GM18508 (cell line): Measurements from ENCODE around the gene NF2.

Experiments
- ATAC-seq: cut with Tn5 transposase; IDR thresholded peaks from one replicate; pipeline ENCODE4 v1.9.1; 2021; ENCODE audit warnings: moderate number of reproducible peaks; ENCODE audit not compliant: insufficient read depth, unreplicated experiment

NF2 gene

GRCh38 chr22:29628996-29629902 lies 25.8 kb downstream of the NF2 start:
- ATAC-seq, result no peak

- ATAC-seq, result no peak
Observed at GRCh38 chr22:29629903-29630516, 26.6 kb downstream of the NF2 start.

- ATAC-seq, result no peak
Observed at GRCh38 chr22:29630987-29631386, 27.6 kb downstream of the NF2 start.

- no peak for ATAC-seq
Observed at GRCh38 chr22:29631725-29632124, 28.3 kb downstream of the NF2 start.

- no peak for ATAC-seq
Observed at GRCh38 chr22:29632672-29633071, 29.2 kb downstream of the NF2 start.

GRCh38 chr22:29633514-29634312 lies 30.3 kb downstream of the NF2 start:
- no peak for ATAC-seq

- ATAC-seq, result no peak
Observed at GRCh38 chr22:29634847-29635246, 31.4 kb downstream of the NF2 start.

GRCh38 chr22:29635734-29636357 lies 32.4 kb downstream of the NF2 start:
- no peak for ATAC-seq

- no peak for ATAC-seq
Observed at GRCh38 chr22:29636751-29637150, 33.3 kb downstream of the NF2 start.

GRCh38 chr22:29637181-29637580 lies 33.7 kb downstream of the NF2 start:
- ATAC-seq, result no peak

GRCh38 chr22:29638678-29639077 lies 35.2 kb downstream of the NF2 start:
- no peak for ATAC-seq

GRCh38 chr22:29639096-29639495 lies 35.7 kb downstream of the NF2 start:
- ATAC-seq, result no peak

- no peak for ATAC-seq
Observed at GRCh38 chr22:29641042-29641699, 37.7 kb downstream of the NF2 start.

- no peak for ATAC-seq
Observed at GRCh38 chr22:29641700-29642330, 38.4 kb downstream of the NF2 start.

- no peak for ATAC-seq
Observed at GRCh38 chr22:29642694-29643093, 39.3 kb downstream of the NF2 start.

- no peak for ATAC-seq
Observed at GRCh38 chr22:29647954-29648737, 44.7 kb downstream of the NF2 start.

- no peak for ATAC-seq
Observed at GRCh38 chr22:29650370-29650769, 46.9 kb downstream of the NF2 start.

GRCh38 chr22:29651652-29652051 lies 48.2 kb downstream of the NF2 start:
- no peak for ATAC-seq

- ATAC-seq, result no peak
Observed at GRCh38 chr22:29654420-29654819, 51.0 kb downstream of the NF2 start.
